Measurements from ENCODE around the gene PNPLA2. TPM values are rescaled to one million over a fixed set of nuclear protein-coding genes. Genes with fewer than 3 reads are reported as not detected.

The PNPLA2 gene
- total RNA-seq, 2 experiments from 2014 or later: 29.7 to 32.0 TPM

DNA sequence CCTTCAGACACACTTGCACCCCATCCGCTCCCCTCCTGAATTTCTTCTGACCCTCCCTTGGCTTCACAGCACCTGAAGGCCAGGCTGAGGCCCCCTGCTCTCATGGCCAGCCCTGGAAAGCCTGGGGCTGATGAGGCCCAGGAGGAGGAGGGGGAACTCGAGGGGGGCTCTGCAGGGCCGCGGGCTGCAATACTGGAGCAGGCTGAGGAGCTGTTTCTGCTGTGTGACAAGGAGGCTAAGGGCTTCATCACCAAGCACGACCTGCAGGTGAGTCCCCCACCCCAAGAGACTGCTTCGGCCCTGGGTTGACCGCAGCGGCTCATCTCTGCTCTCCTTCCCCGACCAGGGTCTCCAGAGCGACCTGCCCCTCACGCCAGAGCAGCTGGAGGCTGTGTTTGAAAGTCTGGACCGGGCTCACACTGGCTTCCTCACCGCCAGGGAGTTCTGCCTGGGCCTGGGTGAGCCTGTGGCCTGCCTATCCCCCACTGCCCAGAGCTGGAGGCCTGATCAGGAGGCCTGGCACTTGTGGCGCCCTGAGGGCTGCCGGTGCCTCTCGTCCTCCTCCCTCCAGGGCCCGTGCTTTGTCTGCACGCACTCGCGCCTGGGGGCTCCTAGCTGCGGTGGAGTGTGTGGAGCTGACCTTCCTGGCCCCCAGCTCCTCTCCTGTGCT is 9.9 kb downstream of the PNPLA2 start:
- ChIA-PET CTCF (interaction anchor here (0.9 to 1.3 kb wide), 2 partner anchors 10 to 14 kb away, joined by 3 read pairs; partner anchors contain the start of genes PNPLA2, POLR2L and TSPAN4), POLR2A (interaction anchor here (9.3 to 21.1 kb wide), 2 partner anchors 13 kb away, joined by 81 to 273 read pairs; partner anchors contain the start of genes PNPLA2, POLR2L, RPLP2 and TSPAN4)
- intact Hi-C loops (cut with micrococcal nuclease): no loop called here
- DNase-seq (no peak), ATAC-seq (no peak)
- no peak overlapping the region for H3K27ac Mint-ChIP-seq
- H3K9me3 Mint-ChIP-seq: no peaks in the 10 kb centered on the region
- H3K27me3 Mint-ChIP-seq: peaks cover 39% of the 10 kb centered on the region
- H3K36me3 Mint-ChIP-seq (ENCODE audit: low read depth): peaks cover 11% of the 10 kb centered on the region
- no peak overlapping the region for H3K4me3 Mint-ChIP-seq
- TF ChIP-seq, protein P1, sequence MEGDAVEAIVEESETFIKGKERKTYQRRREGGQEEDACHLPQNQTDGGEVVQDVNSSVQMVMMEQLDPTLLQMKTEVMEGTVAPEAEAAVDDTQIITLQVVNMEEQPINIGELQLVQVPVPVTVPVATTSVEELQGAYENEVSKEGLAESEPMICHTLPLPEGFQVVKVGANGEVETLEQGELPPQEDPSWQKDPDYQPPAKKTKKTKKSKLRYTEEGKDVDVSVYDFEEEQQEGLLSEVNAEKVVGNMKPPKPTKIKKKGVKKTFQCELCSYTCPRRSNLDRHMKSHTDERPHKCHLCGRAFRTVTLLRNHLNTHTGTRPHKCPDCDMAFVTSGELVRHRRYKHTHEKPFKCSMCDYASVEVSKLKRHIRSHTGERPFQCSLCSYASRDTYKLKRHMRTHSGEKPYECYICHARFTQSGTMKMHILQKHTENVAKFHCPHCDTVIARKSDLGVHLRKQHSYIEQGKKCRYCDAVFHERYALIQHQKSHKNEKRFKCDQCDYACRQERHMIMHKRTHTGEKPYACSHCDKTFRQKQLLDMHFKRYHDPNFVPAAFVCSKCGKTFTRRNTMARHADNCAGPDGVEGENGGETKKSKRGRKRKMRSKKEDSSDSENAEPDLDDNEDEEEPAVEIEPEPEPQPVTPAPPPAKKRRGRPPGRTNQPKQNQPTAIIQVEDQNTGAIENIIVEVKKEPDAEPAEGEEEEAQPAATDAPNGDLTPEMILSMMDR (IDR thresholded peaks at IDR 0.05): no peak
- peaks cover 34% of the 10 kb centered on the region for H3K4me1 Mint-ChIP-seq (ENCODE audit: low read depth)

DNA sequence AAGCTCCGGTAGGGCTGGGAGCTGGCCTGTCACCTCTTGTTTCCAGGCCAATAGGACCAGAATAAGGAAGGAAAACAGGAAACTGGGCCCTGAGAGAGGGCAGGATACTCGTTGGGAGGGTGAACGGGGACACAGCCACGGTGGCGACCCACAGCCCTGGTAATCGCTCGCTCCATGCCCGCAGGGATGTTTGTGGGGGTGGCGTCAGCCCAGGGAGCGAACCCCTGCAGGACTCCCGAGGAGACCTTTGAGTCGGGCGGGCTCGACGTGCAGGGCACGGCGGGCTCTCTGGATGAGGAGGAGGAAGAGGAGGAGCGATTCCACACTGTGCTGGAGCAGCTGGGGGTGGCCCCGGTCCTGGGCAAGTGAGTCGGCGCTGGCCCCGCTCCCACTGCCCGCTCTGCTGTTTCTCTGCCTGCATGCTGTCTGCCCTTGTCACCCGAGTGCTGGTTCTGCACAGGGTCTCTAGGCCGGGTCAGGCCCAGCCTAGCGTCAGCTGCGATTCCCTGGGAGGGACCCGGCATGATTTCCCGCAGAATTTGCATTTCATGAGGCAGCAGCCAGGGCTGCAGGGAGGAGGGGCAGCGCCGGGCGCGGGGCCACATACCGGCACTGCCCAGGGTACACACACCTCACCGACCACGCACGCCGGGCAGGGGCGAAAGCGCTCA is 10.6 kb downstream of the PNPLA2 start:
- POLR2A ChIA-PET: interaction anchor here (1.2 to 21.1 kb wide), 3 partner anchors 12 to 96 kb away, joined by 3 to 273 read pairs (median 81); partner anchors contain the start of genes AP2A2, PNPLA2, POLR2L and RPLP2

DNA sequence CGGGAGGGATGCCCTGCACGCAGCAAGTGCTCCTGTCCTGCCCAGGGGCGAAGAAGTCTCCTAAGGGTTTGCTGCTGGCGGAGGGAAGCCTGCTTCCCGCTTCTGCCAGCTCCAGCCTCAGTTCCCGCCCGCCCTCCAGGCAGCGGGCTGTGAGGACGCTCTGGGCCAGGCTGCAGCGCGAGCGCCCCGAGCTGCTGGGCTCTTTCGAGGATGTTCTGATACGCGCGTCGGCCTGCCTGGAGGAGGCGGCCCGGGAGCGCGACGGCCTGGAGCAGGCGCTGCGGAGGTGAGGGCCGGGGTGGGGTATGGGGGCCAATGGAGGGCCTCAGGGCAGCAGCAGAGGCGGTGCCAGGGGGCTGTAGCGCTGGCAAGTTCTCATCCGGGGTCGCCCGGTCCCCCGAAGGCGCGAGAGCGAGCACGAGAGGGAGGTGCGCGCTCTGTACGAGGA is 11.2 kb downstream of the PNPLA2 start:
- peaks cover 7% of the 10 kb centered on the region for H3K36me3 Mint-ChIP-seq (ENCODE audit: low read depth)
- peak; percentile 2 for ATAC-seq
- POLR2A ChIA-PET: interaction anchor here (1.2 to 21.1 kb wide), 3 partner anchors 11 to 96 kb away, joined by 3 to 273 read pairs (median 81); partner anchors contain the start of genes AP2A2, PNPLA2, POLR2L and RPLP2
- intact Hi-C loops (cut with micrococcal nuclease): no loop called here
- TF ChIP-seq, protein P1 (IDR thresholded peaks at IDR 0.05): no peak
- peaks cover 43% of the 10 kb centered on the region for H3K4me1 Mint-ChIP-seq (ENCODE audit: low read depth)
- no peak overlapping the region for H3K27ac Mint-ChIP-seq
- peaks cover 42% of the 10 kb centered on the region for H3K27me3 Mint-ChIP-seq
- DNase-seq: no peak
- CTCF ChIA-PET: interaction anchor here (1.4 kb wide), 1 partner anchor 13 kb away, joined by 5 read pairs; no protein-coding TSS in a partner anchor
- no peaks in the 10 kb centered on the region for H3K9me3 Mint-ChIP-seq
- H3K4me3 Mint-ChIP-seq: peak overlapping the region; percentile 24

More for the DNA sequence above, 10.6 kb downstream of the PNPLA2 start:
- no peak for ATAC-seq
- TF ChIP-seq, protein P1 (IDR thresholded peaks at IDR 0.05): no peak
- Mint-ChIP-seq H3K9me3 (no peaks in the 10 kb centered on the region), H3K27ac (no peak overlapping the region), H3K36me3 (ENCODE audit: low read depth) (peaks cover 10% of the 10 kb centered on the region), H3K4me1 (ENCODE audit: low read depth) (peaks cover 39% of the 10 kb centered on the region), H3K4me3 (peak overlapping the region; percentile 24), H3K27me3 (peaks cover 41% of the 10 kb centered on the region)
- DNase-seq: no peak
- intact Hi-C loops (cut with micrococcal nuclease): no loop called here
- CTCF ChIA-PET: interaction anchor here (0.9 kb wide), 1 partner anchor 10 kb away, joined by 3 read pairs; the partner anchor contains the start of gene PNPLA2

DNA sequence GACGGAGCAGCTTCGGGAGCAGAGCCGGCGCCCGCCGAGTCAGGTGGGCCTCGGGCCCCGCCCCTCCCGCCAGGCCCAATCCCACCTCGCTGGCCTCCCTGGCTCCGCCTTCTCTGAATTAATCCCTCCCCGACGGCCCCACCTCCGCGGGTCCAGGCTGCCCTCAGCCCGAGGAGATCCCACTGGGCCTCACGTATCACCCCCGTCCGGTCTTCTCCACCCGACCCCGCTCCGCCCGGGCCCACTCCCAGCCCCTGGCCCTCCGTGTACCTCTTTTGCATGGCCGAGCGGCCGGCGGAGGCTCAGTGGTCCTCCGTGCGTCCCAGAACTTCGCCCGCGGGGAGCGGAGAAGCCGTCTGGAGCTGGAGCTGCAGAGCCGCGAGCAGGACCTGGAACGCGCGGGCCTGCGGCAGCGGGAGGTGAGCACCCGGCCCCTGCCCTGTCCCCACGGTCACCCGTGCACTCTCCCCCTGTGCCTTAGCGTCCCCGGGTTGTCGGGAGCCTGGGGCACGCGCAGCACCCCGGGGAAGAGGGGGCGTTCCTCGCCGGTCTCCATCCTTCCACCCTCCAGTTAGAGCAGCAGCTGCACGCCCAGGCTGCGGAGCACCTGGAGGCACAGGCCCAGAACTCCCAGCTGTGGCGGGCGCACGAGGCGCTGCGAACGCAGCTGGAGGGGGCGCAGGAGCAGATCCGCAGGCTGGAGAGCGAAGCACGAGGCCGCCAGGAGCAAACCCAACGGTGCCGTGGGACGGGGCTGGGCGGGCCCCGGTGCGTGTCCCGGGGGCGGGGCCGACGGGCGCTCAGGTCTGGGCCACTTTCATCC is 11.8 kb downstream of the PNPLA2 start:
- Mint-ChIP-seq H3K36me3 (ENCODE audit: low read depth) (peaks cover 1% of the 10 kb centered on the region), H3K4me1 (ENCODE audit: low read depth) (peaks cover 43% of the 10 kb centered on the region), H3K27ac (no peak overlapping the region), H3K4me3 (peak overlapping the region; percentile 19), H3K27me3 (peaks cover 40% of the 10 kb centered on the region), H3K9me3 (no peaks in the 10 kb centered on the region)
- POLR2A ChIA-PET: interaction anchor here (0.6 to 21.1 kb wide), 4 partner anchors 11 to 217 kb away, joined by 3 to 273 read pairs (median 42); partner anchors contain the start of genes AP2A2, PNPLA2, POLR2L and RPLP2
- intact Hi-C loops (cut with micrococcal nuclease): no loop called here
- TF ChIP-seq, protein P1 (IDR thresholded peaks at IDR 0.05): no peak
- CTCF ChIA-PET: interaction anchor here (1.4 to 2.4 kb wide), 2 partner anchors 11 to 13 kb away, joined by 5 to 11 read pairs; partner anchors contain the start of gene PNPLA2
- DNase-seq (peak; percentile 84), ATAC-seq (peak; percentile 74)

Measured in activated CD8-positive, alpha-beta T cell treated with anti-CD3 and anti-CD28 coated beads for 36 hours (primary cell).